ENCODE measurements around the gene DNAI2.

DNAI2 gene, protein sequence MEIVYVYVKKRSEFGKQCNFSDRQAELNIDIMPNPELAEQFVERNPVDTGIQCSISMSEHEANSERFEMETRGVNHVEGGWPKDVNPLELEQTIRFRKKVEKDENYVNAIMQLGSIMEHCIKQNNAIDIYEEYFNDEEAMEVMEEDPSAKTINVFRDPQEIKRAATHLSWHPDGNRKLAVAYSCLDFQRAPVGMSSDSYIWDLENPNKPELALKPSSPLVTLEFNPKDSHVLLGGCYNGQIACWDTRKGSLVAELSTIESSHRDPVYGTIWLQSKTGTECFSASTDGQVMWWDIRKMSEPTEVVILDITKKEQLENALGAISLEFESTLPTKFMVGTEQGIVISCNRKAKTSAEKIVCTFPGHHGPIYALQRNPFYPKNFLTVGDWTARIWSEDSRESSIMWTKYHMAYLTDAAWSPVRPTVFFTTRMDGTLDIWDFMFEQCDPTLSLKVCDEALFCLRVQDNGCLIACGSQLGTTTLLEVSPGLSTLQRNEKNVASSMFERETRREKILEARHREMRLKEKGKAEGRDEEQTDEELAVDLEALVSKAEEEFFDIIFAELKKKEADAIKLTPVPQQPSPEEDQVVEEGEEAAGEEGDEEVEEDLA

DNA sequence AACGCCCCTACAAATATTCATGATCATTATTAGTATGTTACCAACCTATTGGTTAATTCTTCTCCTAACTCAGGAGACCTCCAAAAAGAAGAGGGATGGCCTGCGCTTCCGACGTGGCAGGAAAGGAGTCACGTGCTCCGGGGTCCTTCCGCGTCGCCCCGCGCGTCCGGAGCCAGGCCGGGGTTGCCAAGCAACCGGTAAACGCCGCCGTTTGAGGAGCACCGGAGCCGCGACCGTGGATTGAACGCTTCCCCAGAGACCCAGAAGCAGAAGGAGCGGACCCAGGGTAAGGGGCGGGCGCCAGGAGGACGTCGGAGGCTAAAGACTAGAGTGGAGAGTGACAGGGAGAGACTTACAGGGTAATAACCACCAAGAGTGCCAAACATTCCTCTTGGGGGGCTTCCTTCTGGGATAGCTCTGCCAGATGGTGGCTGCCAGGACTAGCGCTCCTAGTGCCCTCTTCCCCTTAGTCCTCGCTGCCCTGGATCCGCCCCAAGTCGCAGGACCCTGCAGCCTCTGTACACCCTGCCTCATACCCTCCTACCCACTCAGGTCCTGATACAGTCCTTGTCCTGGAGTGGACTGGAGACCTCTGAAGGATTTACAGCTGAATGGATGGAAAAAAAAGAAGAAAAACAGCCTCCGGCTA is at the start of gene DNAI2:
Gene DNAI2, plus strand, starts transcription at position 175 of the 649 bp plus-strand sequence. CDS start 7,584 bp downstream, outside the sequence.
- no peak for DNase-seq (ENCODE audit: low read depth in 2 of 2)
- TF ChIP-seq, protein P1, sequence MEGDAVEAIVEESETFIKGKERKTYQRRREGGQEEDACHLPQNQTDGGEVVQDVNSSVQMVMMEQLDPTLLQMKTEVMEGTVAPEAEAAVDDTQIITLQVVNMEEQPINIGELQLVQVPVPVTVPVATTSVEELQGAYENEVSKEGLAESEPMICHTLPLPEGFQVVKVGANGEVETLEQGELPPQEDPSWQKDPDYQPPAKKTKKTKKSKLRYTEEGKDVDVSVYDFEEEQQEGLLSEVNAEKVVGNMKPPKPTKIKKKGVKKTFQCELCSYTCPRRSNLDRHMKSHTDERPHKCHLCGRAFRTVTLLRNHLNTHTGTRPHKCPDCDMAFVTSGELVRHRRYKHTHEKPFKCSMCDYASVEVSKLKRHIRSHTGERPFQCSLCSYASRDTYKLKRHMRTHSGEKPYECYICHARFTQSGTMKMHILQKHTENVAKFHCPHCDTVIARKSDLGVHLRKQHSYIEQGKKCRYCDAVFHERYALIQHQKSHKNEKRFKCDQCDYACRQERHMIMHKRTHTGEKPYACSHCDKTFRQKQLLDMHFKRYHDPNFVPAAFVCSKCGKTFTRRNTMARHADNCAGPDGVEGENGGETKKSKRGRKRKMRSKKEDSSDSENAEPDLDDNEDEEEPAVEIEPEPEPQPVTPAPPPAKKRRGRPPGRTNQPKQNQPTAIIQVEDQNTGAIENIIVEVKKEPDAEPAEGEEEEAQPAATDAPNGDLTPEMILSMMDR (IDR thresholded peaks at IDR 0.05; ENCODE audit: low read depth, low read length) = no peak
- H3K4me3 ChIP-seq (replicated peaks in 1 of 2; ENCODE audit: low read depth in 2 of 2, low read length in 2 of 2) = no peak within 1 kb of the TSS

DNA sequence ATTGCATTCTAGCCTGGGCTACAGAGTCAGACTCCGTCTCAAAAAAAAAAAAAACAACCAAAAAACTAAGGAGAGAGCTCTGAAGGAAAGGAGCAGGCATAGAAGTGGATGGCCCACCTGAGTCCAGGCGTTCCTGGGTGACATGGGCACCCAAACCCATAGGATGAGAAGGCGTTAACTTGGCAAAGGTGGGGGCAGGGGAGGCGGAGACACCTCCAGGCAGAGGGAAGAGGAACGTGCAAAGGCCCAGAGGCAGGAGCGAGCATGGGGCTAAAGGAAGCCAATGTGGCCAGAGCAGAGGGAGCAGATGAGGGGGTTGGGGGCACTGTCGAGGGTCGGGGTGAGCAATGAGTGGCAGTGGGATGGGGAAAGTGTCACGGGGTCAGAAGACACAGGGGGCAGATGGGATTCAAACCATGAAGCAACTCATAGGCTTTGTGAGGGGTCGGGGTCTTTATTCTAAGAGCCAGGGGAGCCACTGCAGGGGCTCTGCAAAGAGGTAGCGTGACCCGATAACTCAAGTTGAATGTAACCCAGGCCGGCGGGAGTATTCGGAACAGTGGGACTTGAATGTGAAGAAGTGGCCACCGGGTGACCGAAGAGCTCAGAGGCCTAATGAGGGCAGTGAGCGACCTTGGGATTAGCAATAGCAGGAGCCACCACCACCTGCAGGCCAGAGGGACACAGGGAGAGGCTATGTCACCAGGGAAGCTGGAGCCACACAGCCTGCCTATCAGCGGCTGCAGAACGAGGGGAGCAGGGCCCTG is 48.9 kb upstream of the DNAI2 start:
- H3K4me3 ChIP-seq (replicated peaks in 1 of 2; ENCODE audit: low read depth in 2 of 2, low read length in 2 of 2) = no peak overlapping the region
- DNase-seq (ENCODE audit: low read depth in 2 of 2) = no peak
- TF ChIP-seq, protein P1 (IDR thresholded peaks at IDR 0.05; ENCODE audit: low read depth, low read length) = no peak

DNA sequence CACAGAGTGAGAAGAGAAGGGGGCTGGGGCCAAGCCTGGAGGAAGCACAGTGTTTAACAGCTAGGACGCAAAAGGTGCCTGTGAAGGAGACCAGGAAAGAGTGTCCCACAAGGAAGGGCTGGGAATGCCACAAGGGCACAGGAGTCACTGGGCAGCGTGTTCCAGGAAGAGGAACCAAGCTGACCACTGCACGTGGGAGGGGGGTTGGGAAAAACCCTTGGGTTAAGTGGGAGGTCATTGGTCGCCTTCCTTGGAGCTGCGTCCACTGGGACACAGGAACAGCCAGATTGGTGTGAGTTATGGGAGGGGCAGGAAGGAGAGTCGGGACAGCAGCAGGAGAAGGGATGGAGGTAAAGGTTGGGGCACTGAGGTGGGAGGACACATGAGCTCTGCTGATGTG is 47.8 kb upstream of the DNAI2 start:
- TF ChIP-seq, protein P1 (IDR thresholded peaks at IDR 0.05; ENCODE audit: low read depth, low read length) = no peak
- H3K4me3 ChIP-seq (replicated peaks in 1 of 2; ENCODE audit: low read depth in 2 of 2, low read length in 2 of 2) = no peak overlapping the region

DNA sequence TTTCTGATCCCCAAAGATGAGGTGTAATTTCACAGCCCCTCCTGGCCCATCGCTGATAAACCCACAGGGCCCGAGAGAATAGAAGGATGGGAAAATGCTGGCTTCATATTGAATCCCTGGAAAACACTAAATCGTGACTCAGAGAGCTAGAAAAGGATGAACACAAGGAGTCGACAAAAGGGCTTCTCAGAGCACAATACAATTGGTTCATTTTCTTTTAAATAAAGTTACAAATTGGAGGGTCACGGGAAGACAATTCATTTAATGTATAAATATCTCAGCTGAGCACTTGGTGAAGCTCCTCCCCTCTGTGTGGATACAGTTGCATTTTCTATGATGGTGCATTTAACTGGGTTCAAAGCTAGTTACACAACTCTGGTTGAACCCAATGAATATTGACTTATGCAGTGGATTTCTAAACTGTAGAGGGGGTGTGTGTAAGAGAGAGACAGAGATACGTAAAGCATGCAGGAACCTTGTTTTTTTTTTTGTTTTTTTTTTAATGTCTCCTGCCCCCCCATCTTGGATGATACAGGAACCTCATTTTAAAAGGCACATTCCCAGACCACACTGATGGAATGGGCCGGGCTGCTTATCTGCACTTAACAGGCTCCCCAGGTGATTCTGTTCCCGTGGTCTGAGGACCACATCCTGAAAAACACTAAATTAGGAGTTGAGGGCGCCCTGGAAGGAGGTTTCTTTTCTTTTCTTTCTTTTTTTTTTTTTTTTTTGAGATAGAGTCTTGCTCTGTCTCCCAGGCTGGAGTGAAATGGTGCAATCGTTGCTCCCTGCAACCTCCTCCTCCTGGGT is 46.6 kb upstream of the DNAI2 start:
- no peak for DNase-seq (ENCODE audit: low read depth in 2 of 2)
- H3K4me3 ChIP-seq (replicated peaks in 1 of 2; ENCODE audit: low read depth in 2 of 2, low read length in 2 of 2) = no peak overlapping the region
- TF ChIP-seq, protein P1 (IDR thresholded peaks at IDR 0.05; ENCODE audit: low read depth, low read length) = no peak

More for the DNA sequence above, 47.8 kb upstream of the DNAI2 start:
- DNase-seq (ENCODE audit: low read depth in 2 of 2) = no peak

DNA sequence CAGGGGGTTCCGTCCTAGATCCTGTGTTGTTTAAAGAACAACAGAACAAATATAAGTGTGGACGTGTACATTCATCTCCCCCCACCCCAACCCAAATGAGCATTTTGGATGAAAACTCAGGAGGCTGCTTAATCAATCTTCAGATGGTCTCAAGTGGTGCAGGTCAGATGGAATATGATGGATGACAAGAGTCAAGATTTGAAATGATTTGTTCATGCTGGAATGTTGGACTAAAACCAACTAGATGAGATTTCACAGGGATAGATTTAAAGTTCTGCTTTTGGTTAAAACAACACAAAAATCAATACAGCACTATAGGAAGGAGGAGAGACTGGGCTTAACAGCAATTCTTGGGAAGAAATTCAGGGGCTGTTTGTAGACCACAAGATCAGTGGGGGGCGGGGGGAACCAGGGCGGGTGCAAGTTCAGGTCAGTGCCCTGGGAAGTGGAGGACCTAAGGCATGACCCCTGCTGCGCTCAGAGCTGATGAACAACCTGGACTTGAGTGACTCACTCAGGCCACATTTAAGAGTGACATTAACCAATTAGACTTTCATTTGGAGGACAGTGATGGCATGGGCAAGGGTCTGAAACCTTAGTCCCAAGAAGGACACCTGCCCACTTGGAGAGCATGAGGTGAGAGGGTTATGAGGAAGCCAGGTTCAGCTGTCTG is 45.6 kb upstream of the DNAI2 start:
- TF ChIP-seq, protein P1 (IDR thresholded peaks at IDR 0.05; ENCODE audit: low read depth, low read length) = no peak
- no peak for DNase-seq (ENCODE audit: low read depth in 2 of 2)
- no peak overlapping the region for H3K4me3 ChIP-seq (replicated peaks in 1 of 2; ENCODE audit: low read depth in 2 of 2, low read length in 2 of 2)

All from cardiac fibroblast (primary cell).